Left lung (tissue), 10 donors: Measurements from ENCODE around the gene LLGL1. TPM values are rescaled to one million over a fixed set of nuclear protein-coding genes. Genes with fewer than 3 reads are reported as not detected.

Source experiments
- ATAC-seq: fragments of 200-7000 bp; cut with Tn5 transposase; one replicate; pipeline ENCODE4 v1.9.1; 2020; ENCODE audit warnings: moderate library complexity
- DNase-seq, 4 donors: peaks; one replicate each; pipeline ENCODE4 v3.0.0-alpha.2; 2013 to 2020
- H3K27ac ChIP-seq, 2 donors: fragments of 200-600 bp; sonication (generic) in 1 of 2; one replicate each; pipeline versions ENCODE4 v1.5.0 to v1.8.0; 2020 to 2021
- H3K27me3 ChIP-seq, 2 donors: fragments of 200-600 bp; sonication (generic) in 1 of 2; one replicate each; pipeline versions ENCODE4 v1.5.0 to v1.8.0; 2020 to 2021
- H3K36me3 ChIP-seq, 2 donors: fragments of 200-600 bp; sonication (generic) in 1 of 2; one replicate each; pipeline versions ENCODE4 v1.5.0 to v1.8.0; 2020 to 2021
- H3K4me1 ChIP-seq, 2 donors: fragments of 200-600 bp; one replicate each; pipeline ENCODE4 v1.8.0; 2021
- H3K4me3 ChIP-seq, 2 donors: fragments of 200-600 bp; sonication (generic) in 1 of 2; one replicate each; pipeline versions ENCODE4 v1.5.0 to v1.8.0; 2020 to 2021; ENCODE audit warnings: mild to moderate bottlenecking in 1 of 2
- H3K9me3 ChIP-seq, 2 donors: fragments of 200-600 bp; sonication (generic) in 1 of 2; one replicate each; pipeline versions ENCODE4 v1.5.0 to v1.8.0; 2020 to 2021
- intact Hi-C, 2 donors: fragments of 100-400 bp; cut with DNase I; formaldehyde crosslinking; loops; one replicate each; pipeline versions ENCODE4 v1.11.2 to v1.14.2; 2022
- polyA plus RNA-seq, 6 donors: library from polyadenylated mRNA; unstranded; fragments of 120-200 nt; gene quantifications; one replicate each; pipeline ENCODE4 v1.2.1, GENCODE V29; 2013; ENCODE audit not compliant: insufficient read length in 6 of 6
- total RNA-seq, 2 donors: library from RNA; stranded (reverse); fragmentation: NEBNext Ultra II Directional; extraction: Animal tissue kit (Norgen Biotek cat#: 25700); gene quantifications; one replicate each; pipeline ENCODE4 v1.2.1, GENCODE V29; 2021
- TF ChIP-seq, protein P1 (sequence below), 2 donors: fragments of 200-600 bp; sonication (generic) in 1 of 2; IDR thresholded peaks; one replicate each; pipeline versions ENCODE4 v1.5.0 to v1.8.0; 2021; ENCODE audit warnings: antibody characterized with exemption in 2 of 2
- donor health status: DM: no; HTN: yes; CAD: no.
- donor health status: DM: no; HTN: no; CAD: no.

The LLGL1 gene
- total and polyA plus RNA-seq, 8 donors = 14.4 to 40.9 (median 32.8) TPM

DNA sequence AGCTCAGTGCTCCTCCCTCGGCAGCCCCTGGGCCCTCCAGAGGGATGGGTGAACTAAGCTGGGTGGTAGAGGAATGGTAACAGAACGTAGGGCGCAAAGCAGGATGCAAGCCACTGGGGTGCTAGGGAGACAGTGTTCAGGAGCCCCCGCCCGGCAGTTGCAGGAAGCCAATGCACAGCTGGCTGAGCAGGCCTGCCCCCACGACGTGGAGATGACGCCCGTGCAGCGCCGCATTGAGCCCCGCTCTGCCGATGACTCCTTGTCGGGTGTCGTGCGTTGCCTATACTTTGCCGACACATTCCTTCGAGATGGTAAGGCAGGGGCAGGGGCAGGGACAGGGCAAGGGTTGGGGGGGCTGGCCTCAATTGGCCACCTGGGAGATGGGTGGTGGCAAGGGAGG lies 12.9 kb downstream of the LLGL1 start:
- Histone ChIP-seq H3K4me1 (no peaks in the 10 kb centered on the region), H3K27me3 (no peaks in the 10 kb centered on the region), H3K27ac (no peak overlapping the region), H3K9me3 (no peaks in the 10 kb centered on the region), H3K4me3 (no peak overlapping the region), H3K36me3 (peaks cover 0 to 81% of the 10 kb centered on the region in 2 donors)
- DNase-seq = no peak
- intact Hi-C loops = no loop called here
- ATAC-seq = no peak
- TF ChIP-seq, protein P1, sequence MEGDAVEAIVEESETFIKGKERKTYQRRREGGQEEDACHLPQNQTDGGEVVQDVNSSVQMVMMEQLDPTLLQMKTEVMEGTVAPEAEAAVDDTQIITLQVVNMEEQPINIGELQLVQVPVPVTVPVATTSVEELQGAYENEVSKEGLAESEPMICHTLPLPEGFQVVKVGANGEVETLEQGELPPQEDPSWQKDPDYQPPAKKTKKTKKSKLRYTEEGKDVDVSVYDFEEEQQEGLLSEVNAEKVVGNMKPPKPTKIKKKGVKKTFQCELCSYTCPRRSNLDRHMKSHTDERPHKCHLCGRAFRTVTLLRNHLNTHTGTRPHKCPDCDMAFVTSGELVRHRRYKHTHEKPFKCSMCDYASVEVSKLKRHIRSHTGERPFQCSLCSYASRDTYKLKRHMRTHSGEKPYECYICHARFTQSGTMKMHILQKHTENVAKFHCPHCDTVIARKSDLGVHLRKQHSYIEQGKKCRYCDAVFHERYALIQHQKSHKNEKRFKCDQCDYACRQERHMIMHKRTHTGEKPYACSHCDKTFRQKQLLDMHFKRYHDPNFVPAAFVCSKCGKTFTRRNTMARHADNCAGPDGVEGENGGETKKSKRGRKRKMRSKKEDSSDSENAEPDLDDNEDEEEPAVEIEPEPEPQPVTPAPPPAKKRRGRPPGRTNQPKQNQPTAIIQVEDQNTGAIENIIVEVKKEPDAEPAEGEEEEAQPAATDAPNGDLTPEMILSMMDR (IDR thresholded peaks at IDR 0.05) = no peak

- Histone ChIP-seq H3K4me3 (no peak overlapping the region), H3K36me3 (peaks cover 0 to 81% of the 10 kb centered on the region in 2 donors), H3K9me3 (no peaks in the 10 kb centered on the region), H3K4me1 (no peaks in the 10 kb centered on the region), H3K27ac (no peak overlapping the region), H3K27me3 (no peaks in the 10 kb centered on the region)
- ATAC-seq (no peak), DNase-seq (no peak)
- TF ChIP-seq, protein P1 (IDR thresholded peaks at IDR 0.05) = no peak
- intact Hi-C loops = no loop called here
Observed at GRCh38 chr17:18240449-18240848, 15.0 kb downstream of the LLGL1 start.

DNA sequence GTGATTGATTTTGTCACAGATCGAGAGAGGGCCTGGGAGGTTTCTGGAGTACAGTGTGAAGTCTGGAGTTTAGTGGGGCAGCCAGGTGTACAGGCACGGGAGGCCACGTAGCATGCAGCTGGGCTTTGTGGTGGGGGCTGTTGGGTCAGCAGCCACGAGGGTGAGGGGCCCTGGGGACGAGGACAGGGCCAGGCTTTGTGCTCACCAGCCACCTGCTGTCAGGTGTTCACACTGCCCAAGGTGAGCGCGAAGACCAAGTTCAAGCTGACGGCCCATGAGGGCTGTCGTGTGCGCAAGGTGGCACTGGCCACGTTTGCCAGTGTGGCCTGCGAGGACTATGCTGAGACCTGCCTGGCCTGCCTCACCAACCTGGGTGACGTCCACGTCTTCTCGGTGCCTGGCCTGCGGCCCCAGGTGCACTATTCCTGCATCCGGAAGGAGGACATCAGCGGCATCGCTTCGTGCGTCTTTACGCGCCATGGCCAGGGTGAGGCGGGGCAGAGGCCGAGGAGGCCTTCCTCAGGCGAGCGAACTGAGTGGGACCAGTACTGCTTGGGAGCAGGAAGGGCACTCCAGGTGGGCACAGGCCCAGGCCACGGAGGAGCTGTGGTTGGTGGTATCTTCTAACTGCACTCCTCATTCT lies 15.9 kb downstream of the LLGL1 start:
- no peak for DNase-seq
- intact Hi-C loops = no loop called here
- H3K36me3 ChIP-seq = peaks cover 0 to 81% of the 10 kb centered on the region in 2 donors
- ATAC-seq = no peak
- no peak overlapping the region for H3K4me3 ChIP-seq
- no peak overlapping the region for H3K27ac ChIP-seq
- H3K9me3 ChIP-seq = no peaks in the 10 kb centered on the region
- TF ChIP-seq, protein P1 (IDR thresholded peaks at IDR 0.05) = no peak
- H3K4me1 ChIP-seq = no peaks in the 10 kb centered on the region
- H3K27me3 ChIP-seq = no peaks in the 10 kb centered on the region

DNA sequence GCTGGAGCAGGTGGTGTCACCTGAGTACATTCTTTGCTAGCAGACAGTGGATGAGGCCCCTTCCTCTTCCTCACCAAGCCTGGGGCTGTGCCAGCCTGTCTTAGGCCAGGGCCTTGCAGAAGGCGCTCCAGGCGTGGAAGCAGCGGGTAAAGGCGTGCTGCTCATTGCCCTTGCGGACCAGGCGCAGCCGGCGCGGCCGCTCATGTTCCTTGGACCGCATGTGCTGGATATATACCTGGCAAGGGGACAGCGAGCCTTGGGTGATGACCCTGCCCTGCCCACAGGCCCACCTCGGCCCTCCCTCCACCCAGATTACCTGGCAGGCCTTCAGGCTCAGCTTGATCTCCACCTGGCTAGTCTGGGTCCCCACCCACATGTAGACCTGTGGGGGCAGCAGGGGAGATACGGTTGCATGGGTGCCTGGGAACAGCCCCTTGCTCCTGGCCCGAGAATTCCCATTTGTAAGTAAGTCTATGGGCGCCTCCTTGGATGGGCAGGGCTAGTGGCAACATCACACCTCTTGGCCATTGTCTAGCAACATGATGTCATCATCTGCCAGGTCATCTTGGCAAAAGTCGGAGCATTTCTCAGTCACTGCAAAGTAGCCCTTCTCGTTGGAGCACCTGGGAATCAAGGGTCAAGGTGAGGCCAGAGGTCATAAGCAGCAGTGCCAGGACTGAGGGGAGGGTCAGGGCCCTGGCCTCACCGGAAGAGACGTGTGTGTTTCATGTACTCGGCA lies 19.8 kb downstream of the LLGL1 start:
- peaks cover 0 to 95% of the 10 kb centered on the region in 2 donors for H3K36me3 ChIP-seq
- TF ChIP-seq, protein P1 (IDR thresholded peaks at IDR 0.05) = no peak
- DNase-seq (no peak), ATAC-seq (no peak)
- no peaks in the 10 kb centered on the region for H3K9me3 ChIP-seq
- no peak overlapping the region for H3K27ac ChIP-seq
- H3K27me3 ChIP-seq = no peaks in the 10 kb centered on the region
- H3K4me1 ChIP-seq = peaks cover 0 to 17% of the 10 kb centered on the region in 2 donors
- no peak overlapping the region for H3K4me3 ChIP-seq
- intact Hi-C loops = no loop called here

DNA sequence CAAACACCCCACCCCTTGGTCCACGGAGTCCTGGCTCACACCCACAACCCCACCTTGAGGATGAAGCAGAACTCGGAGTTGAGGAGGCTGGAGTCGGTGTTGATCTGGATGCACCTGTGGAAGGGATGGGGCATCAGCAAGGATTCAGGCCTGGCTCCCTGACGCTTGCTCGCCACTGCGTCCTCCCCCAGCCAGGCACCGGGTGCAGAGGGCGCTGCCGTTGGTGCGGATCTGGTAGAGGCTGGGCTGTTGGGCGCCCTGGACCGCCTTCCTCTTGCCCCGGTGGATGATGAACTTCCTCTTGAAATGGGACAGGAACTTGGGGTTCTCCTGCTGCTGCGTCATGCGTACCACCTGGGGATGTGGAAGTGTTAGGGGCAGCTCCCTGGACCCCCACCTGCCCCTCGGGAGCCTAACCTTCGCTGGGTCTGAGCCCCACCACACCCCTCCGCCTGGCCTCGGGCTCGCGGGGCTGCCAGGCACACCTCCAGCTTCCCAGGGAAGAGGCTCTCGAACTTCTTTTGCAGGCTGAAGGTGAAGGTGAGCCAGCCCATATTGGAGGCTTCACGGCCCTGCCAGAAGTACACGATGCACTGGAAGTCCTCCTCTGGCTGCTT lies 20.8 kb downstream of the LLGL1 start:
- no peak overlapping the region for H3K4me3 ChIP-seq
- H3K27ac ChIP-seq = no peak overlapping the region
- peaks cover 0 to 96% of the 10 kb centered on the region in 2 donors for H3K36me3 ChIP-seq
- no peak for ATAC-seq
- intact Hi-C loops = no loop called here
- TF ChIP-seq, protein P1 (IDR thresholded peaks at IDR 0.05) = no peak
- H3K4me1 ChIP-seq = peaks cover 0 to 17% of the 10 kb centered on the region in 2 donors
- DNase-seq = no peak
- H3K27me3 ChIP-seq = no peaks in the 10 kb centered on the region
- no peaks in the 10 kb centered on the region for H3K9me3 ChIP-seq
